ENCODE data around the gene CXCL14.

CXCL14 gene, protein sequence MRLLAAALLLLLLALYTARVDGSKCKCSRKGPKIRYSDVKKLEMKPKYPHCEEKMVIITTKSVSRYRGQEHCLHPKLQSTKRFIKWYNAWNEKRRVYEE

DNA sequence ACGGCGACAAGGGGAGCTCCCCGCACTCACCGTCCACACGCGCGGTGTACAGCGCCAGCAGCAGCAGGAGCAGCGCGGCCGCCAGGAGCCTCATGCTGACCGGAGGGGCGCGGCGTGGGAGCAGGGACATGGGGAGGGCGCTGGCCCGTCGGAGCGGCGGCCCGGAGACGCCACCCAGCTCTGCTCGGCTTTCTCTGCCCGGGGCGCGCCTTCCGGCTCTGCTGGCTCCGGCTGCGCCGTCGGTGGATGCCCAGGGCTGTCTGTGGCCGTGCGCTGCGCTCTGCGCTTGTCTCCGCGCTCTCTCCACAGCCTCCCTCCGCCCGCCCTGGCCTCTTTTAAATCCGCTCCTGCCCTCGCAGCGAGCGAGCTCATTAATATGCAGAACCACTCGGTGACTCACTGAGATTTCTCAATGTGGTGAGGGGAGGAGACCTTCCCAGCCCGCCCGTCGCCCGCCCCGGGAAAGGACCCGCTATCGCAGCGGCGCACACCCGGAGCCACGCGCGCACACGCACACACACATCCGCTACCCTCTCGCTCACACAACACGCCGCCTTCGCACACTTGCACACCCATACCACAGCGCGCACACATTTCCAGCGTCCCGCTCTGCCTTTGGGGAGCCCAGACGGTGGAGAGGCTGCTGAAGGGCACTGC lies at the start of gene CXCL14:
CXCL14 (minus strand) TSS at position 307 of the 657 bp plus-strand sequence; CDS start at position 94, 213 bp downstream.
- DNase-seq = no peak

DNA sequence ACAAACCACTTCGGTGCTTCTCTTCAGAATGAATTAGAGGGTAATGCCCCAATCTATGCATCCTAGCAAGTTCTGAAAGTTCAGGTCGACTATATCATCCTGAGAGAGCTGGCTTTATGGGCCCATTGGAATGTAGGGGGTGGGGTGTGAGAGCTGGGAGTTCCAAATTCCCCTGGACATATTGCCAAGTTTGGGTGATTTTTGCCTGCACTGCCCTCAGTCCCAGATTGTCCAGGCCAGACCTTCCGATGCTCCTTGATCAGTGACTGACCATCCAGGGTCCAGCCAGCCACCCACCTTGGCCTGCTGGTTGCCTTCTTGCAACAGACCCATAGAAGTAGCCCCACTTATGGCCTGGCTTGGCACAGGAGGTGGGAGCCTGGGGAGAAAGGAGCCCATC lies 47.8 kb upstream of the CXCL14 start:
- DNase-seq = no peak

DNA sequence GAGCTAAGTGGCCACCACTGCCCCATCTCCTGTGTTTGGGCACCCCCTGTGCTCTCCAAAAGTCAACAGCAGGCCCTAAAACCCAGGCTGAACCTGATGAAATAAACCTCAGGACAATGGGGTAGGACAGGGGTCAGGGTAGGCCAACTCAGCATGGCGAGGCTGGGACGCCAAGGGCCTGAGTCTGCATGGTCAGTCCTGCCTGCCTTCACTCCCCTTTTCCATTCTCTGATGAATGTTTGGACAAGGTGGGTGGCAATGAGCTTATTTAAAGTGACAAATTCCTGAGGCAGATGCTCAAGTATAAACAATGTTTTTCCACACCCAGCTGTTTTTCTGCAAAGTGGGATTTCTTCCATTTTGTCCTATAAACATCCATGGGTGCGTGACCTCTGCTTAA lies 47.2 kb upstream of the CXCL14 start:
- DNase-seq = no peak

GRCh38 chr5:135625486-135625885 lies 46.7 kb upstream of the CXCL14 start:
- DNase-seq = no peak

GRCh38 chr5:135625061-135625460 lies 46.3 kb upstream of the CXCL14 start:
- no peak for DNase-seq

DNA sequence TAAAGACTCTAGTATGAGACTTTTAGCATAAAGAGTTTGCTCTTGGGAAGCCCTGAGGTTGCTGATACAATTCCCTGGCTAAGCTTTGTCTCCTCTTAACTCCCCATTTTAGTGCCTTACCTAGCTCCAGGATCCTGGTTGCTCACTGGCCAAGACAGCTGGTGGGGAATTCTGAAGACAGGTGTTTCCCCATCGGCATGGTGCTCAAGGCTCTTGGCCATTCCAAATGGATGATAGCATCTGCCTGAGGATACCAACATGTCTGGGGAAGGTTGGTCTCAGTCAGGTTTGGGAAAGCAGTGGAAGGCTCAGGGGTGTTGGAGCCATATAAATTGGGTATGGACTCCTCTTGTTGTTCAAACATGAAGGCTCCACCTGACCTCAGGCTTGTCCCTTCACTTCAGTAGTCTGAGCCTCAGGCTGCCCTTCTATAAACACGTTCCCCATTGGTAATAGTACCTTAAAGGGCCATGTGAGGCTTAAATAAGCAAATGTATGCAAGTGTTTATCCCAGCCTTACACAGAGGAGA lies 44.5 kb upstream of the CXCL14 start:
- DNase-seq = no peak

- DNase-seq = no peak
Measured at GRCh38 chr5:135615581-135616260, 36.9 kb upstream of the CXCL14 start.

DNA sequence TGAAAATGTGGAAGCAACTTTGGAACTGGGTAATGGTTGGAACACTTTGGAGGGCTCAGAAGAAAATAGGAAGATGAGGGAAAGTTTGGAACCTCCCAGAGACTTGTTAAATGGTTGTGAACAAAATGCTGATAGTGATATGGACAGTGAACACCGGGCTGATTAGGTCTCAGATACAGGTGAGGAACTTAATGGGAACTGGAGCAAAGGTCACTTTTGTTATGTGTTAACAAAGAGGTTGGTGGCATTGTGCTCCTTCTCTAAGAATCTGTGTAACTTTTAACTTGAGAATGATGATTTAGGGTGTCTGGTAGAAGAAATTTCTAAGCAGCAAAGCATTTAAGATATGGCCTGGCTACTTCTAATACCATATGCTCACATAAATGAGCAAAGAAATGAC lies 36.4 kb upstream of the CXCL14 start:
- DNase-seq = no peak

DNA sequence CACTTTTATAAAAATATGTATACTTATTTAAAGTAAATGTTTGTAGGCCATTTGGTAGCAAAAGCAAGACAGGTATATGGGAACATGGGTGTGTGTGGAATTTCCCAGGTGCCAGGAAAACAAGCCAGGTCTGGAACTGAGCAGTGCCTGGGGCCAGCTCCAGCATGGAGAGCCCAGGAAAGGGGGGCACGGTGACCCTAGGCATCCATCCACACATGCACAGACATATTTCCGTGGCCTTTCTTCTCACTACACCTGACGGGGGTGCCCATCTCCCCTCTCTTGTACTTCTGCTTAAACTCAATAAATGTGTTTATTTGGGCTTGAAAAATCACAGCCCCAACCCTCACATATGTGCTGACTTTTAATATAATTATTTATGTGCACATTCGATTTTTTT lies 31.2 kb upstream of the CXCL14 start:
- no peak for DNase-seq

DNA sequence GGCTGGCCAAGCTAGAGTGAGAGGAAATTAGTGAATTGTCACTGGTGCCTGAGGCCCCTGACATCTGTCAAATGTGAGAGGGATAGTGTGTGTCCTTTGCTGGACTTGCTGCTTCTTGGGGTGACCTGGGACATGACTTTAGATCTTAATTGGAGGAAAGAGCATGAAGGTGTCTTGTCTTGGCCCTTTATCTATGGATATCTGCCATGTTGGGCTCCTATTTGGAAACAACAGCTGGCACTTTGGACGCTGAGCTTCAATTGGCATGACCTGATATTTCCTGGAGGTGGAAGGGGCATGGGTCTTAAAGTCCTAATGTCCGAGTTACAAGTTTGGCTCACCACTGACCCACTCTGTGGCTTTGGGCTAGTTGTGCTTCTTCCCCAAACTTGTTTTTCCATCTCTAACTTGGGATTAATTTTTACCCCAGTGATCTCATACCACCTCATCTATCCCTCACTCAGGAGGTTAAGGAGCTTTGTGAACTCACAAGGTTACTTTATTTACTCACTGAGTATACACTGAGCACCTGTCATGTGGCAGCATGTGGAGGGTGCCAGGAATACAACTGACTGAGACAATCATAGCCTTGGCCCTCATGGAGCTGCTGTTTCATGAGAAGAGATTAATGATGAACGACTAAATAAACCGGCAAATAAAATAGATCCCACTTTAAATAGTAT lies 30.1 kb upstream of the CXCL14 start:
- DNase-seq = no peak

- DNase-seq = no peak
Measured at GRCh38 chr5:135608361-135608760, 29.6 kb upstream of the CXCL14 start.

- no peak for DNase-seq
Measured at GRCh38 chr5:135606431-135606830, 27.6 kb upstream of the CXCL14 start.

DNA sequence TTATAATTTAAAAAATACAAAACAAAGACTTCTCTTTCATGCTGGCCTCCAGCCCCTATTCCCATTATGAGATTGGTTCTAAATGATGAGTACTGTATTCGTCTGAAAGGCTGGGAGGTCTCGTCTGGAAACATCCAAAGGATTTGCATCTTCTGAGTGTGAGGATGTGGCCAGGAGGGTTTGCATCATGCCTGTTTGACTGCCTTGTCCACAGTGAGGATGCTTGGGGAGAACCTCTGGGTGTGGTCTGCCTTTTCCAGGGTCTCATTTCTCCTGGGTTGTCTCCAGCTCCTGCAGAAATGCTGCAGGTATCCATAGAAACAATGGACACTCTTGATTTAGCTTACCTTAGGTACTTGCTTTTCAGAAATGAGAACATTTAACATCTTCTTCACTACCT lies 26.4 kb upstream of the CXCL14 start:
- no peak for DNase-seq

DNA sequence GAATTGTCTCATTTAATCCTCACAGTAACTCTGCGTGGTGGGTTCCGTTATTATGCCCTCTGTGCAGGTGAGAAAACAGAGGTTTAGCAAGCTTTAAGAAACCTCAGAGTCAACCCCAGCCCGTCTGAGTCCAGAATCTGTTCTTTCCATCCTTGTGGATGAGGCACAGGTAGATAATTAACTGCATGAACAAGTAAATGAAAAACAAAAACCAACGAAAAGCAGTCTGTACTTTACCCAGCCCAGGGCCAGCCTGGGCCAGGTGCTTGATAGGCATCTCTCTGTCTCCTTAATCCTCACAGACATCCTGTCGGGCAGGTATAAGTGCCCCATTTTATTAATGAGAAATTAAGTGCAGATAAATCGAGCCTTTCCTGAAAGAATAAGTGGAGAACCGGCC lies 25.3 kb upstream of the CXCL14 start:
- DNase-seq = no peak

- no peak for DNase-seq
Measured at GRCh38 chr5:135602882-135603721, 24.3 kb upstream of the CXCL14 start.

GRCh38 chr5:135601466-135601865 lies 22.7 kb upstream of the CXCL14 start:
- DNase-seq = no peak

DNA sequence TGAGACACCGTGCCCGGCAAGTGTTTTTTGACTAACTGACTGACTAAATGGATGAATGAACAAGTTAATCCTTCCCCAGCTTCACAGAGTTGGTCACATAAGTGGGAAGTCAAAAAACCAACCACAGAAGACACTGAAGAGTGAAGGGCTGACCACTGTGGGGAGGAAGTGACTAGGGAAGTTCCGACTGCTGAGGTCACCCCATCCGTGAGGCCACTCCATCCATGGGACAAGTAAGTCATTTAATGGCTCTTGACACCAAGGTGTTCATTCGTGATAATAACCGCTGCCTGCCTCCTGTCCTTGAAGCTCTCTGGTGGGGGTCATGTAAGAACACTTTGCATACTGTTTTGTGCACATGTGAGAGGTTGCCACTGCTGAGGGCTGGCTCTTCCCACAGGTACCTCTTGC lies 22.2 kb upstream of the CXCL14 start:
- DNase-seq = no peak

GRCh38 chr5:135600152-135600570 lies 21.4 kb upstream of the CXCL14 start:
- no peak for DNase-seq

- DNase-seq = no peak
Measured at GRCh38 chr5:135599421-135600151, 20.8 kb upstream of the CXCL14 start.

- DNase-seq = no peak
Measured at GRCh38 chr5:135598691-135599395, 20.1 kb upstream of the CXCL14 start.

GRCh38 chr5:135596788-135597187 lies 18.0 kb upstream of the CXCL14 start:
- no peak for DNase-seq

Measured in activated CD4-positive, alpha-beta T cell treated with anti-CD3 and anti-CD28 coated beads, Interleukin-2, amount 50 U/mL, for 1 hour (primary cell).